GM23338 (cell line): ENCODE data around the gene ENTHD1. TPM values are rescaled to one million over a fixed set of nuclear protein-coding genes. Genes with fewer than 3 reads are reported as not detected.

Source experiments
- ATAC-seq: fragments of 200-7000 bp; cut with Tn5 transposase; 3 replicates; pipeline ENCODE4 v1.9.1; 2020
- DNase-seq: peaks from one replicate; pipeline ENCODE4 v3.0.0-alpha.2; 2015; ENCODE audit warnings: low spot score
- H2AFZ ChIP-seq: fragments of 200-600 bp; sonication (generic); 2 replicates; pipeline ENCODE4 v1.8.0; 2016; ENCODE audit warnings: antibody characterized with exemption, mild to moderate bottlenecking, moderate library complexity
- H3F3A ChIP-seq: fragments of 200-600 bp; sonication (generic); replicated peaks from 2 replicates; pipeline ENCODE4 v1.8.0; 2017; ENCODE audit warnings: antibody characterized with exemption, mixed run types, low read depth
- H3K27ac ChIP-seq: fragments of 200-600 bp; sonication (generic); 2 replicates; pipeline ENCODE4 v1.6.1; 2016; ENCODE audit warnings: low read depth
- H3K27me3 ChIP-seq: fragments of 200-600 bp; sonication (generic); 2 replicates; pipeline ENCODE4 v1.8.0; 2016; ENCODE audit warnings: mild to moderate bottlenecking, mixed run types, moderate library complexity; ENCODE audit not compliant: insufficient read depth
- H3K36me3 ChIP-seq: fragments of 200-600 bp; sonication (generic); 2 replicates; pipeline ENCODE4 v1.8.0; 2016; ENCODE audit warnings: mild to moderate bottlenecking; ENCODE audit not compliant: insufficient read depth
- H3K4me1 ChIP-seq: fragments of 200-600 bp; sonication (generic); 2 replicates; pipeline ENCODE4 v1.8.0; 2016; ENCODE audit warnings: mild to moderate bottlenecking, moderate library complexity; ENCODE audit not compliant: insufficient read depth
- H3K4me2 ChIP-seq: fragments of 200-600 bp; sonication (generic); 2 replicates; pipeline ENCODE4 v1.7.1; 2017; ENCODE audit warnings: mixed run types
- H3K4me3 ChIP-seq: fragments of 200-600 bp; sonication (generic); 2 replicates; pipeline ENCODE4 v1.6.1; 2016; ENCODE audit warnings: mixed run types
- H3K79me2 ChIP-seq: fragments of 200-600 bp; sonication (generic); replicated peaks from 2 replicates; pipeline ENCODE4 v1.8.0; 2017; ENCODE audit warnings: mild to moderate bottlenecking; ENCODE audit not compliant: insufficient read depth
- H3K9me2 ChIP-seq: fragments of 200-600 bp; sonication (generic); 2 replicates; pipeline ENCODE4 v1.8.0; 2017; ENCODE audit not compliant: insufficient read depth
- H4K20me1 ChIP-seq: fragments of 200-600 bp; sonication (generic); replicated peaks from 2 replicates; pipeline ENCODE4 v1.8.0; 2017; ENCODE audit warnings: mild to moderate bottlenecking; ENCODE audit not compliant: insufficient read depth
- H3K27ac Mint-ChIP-seq: 2 replicates; pipeline ENCODE4 v1.8.0; 2020; ENCODE audit warnings: inconsistent platforms, mild to moderate bottlenecking, moderate library complexity, mixed read lengths
- H3K27me3 Mint-ChIP-seq: 3 replicates; pipeline ENCODE4 v1.8.0; 2022; ENCODE audit warnings: low read depth, mild to moderate bottlenecking, moderate library complexity, mixed read lengths, inconsistent platforms; ENCODE audit not compliant: insufficient read depth, poor library complexity
- H3K36me3 Mint-ChIP-seq: 3 replicates; pipeline ENCODE4 v1.8.0; 2021; ENCODE audit warnings: low read depth, mild to moderate bottlenecking, inconsistent platforms, moderate library complexity, mixed read lengths
- H3K4me1 Mint-ChIP-seq: 3 replicates; pipeline ENCODE4 v1.8.0; 2020; ENCODE audit warnings: mild to moderate bottlenecking, inconsistent platforms, mixed read lengths
- H3K4me3 Mint-ChIP-seq: 3 replicates; pipeline ENCODE4 v1.8.0; 2021; ENCODE audit warnings: moderate library complexity, mild to moderate bottlenecking, inconsistent platforms, mixed read lengths
- H3K9me3 Mint-ChIP-seq: 3 replicates; pipeline ENCODE4 v1.8.0; 2020; ENCODE audit warnings: moderate library complexity, mild to moderate bottlenecking, inconsistent platforms, mixed read lengths
- CREB1 ChIP-seq: fragments of 250-450 bp; sonication (Bioruptor Pico); IDR thresholded peaks from 2 replicates; pipeline ENCODE4 v1.5.0; 2020; ENCODE audit warnings: low read depth, mild to moderate bottlenecking, moderate library complexity
- CTCF ChIP-seq, 2 experiments: fragments of 200-600 bp in 1 of 2; sonication (generic) in 1 of 2; conservative IDR thresholded peaks; 2 replicates each; pipeline versions ENCODE4 v1.5.1 to v1.6.1; 2016 to 2017; ENCODE audit warnings: antibody characterized with exemption in 2 of 2, low read depth in 2 of 2, mild to moderate bottlenecking in 2 of 2, moderate library complexity in 1 of 2
- ETS1 ChIP-seq: IDR thresholded peaks from 2 replicates; pipeline ENCODE4 v1.6.1; 2016; ENCODE audit warnings: antibody characterized with exemption
- EZH2phosphoT487 ChIP-seq: fragments of 200-600 bp; sonication (generic); IDR thresholded peaks from one replicate; pipeline ENCODE4 v1.8.1; 2018; ENCODE audit warnings: antibody characterized with exemption; ENCODE audit not compliant: unreplicated experiment
- NANOG ChIP-seq: IDR thresholded peaks from 2 replicates; pipeline ENCODE4 v1.6.1; 2016; ENCODE audit warnings: antibody characterized with exemption, borderline replicate concordance
- REST ChIP-seq: IDR thresholded peaks from one replicate; pipeline ENCODE4 v1.6.1; 2018; ENCODE audit warnings: antibody characterized with exemption; ENCODE audit not compliant: unreplicated experiment
- STAT1 ChIP-seq: IDR thresholded peaks from one replicate; pipeline ENCODE4 v1.6.1; 2016; ENCODE audit warnings: antibody characterized with exemption; ENCODE audit not compliant: unreplicated experiment
- polyA plus RNA-seq: library from polyadenylated mRNA; unstranded; fragments of >200 nt; fragmentation: Nextera tagmentation; extraction: Ambion mirVana; gene quantifications from 2 replicates; pipeline ENCODE4 v1.2.1, GENCODE V29; 2016
- total RNA-seq: library from RNA; depleted of rRNA; stranded (reverse); fragments of >200 nt; shearing (Covaris generic); gene quantifications from 2 replicates; pipeline ENCODE4 v1.2.3, GENCODE V29; 2014

ENTHD1 gene
- total and polyA plus RNA-seq, 2 experiments from 2014 or later: not detected

- no peaks in the 10 kb centered on the region for H3K27me3 Mint-ChIP-seq
- Histone ChIP-seq H2AFZ (no peak overlapping the region), H3K27ac (no peak overlapping the region), H3K4me2 (no peak overlapping the region), H3K4me1 (no peaks in the 10 kb centered on the region), H3K9me2 (no peaks in the 10 kb centered on the region), H3K4me3 (no peak overlapping the region), H3K27me3 (no peaks in the 10 kb centered on the region), H4K20me1 (no peaks in the 10 kb centered on the region), H3K79me2 (no peaks in the 10 kb centered on the region), H3F3A (no peaks in the 10 kb centered on the region), H3K36me3 (no peaks in the 10 kb centered on the region)
- H3K36me3 Mint-ChIP-seq: no peaks in the 10 kb centered on the region
- H3K4me1 Mint-ChIP-seq: no peaks in the 10 kb centered on the region
- DNase-seq (no peak), ATAC-seq (no peak)
- H3K9me3 Mint-ChIP-seq: no peaks in the 10 kb centered on the region
- TF ChIP-seq REST (no peak), EZH2phosphoT487 (no peak), CTCF (conservative IDR thresholded peaks at IDR 0.05; ENCODE audit: low read depth in 2 of 2) (no peak), NANOG (no peak)
- H3K27ac Mint-ChIP-seq: no peak overlapping the region
- no peak overlapping the region for H3K4me3 Mint-ChIP-seq
Observed at GRCh38 chr22:39845529-39845928, 48.0 kb downstream of the ENTHD1 start.

- H3K9me3 Mint-ChIP-seq: no peaks in the 10 kb centered on the region
- Histone ChIP-seq H4K20me1 (no peaks in the 10 kb centered on the region), H3K79me2 (no peaks in the 10 kb centered on the region), H3K4me3 (no peak overlapping the region), H3K36me3 (no peaks in the 10 kb centered on the region), H3F3A (no peaks in the 10 kb centered on the region), H2AFZ (no peak overlapping the region), H3K4me1 (no peaks in the 10 kb centered on the region), H3K4me2 (no peak overlapping the region), H3K9me2 (no peaks in the 10 kb centered on the region), H3K27ac (no peak overlapping the region), H3K27me3 (no peaks in the 10 kb centered on the region)
- H3K27me3 Mint-ChIP-seq: no peaks in the 10 kb centered on the region
- DNase-seq (no peak), ATAC-seq (no peak)
- H3K4me1 Mint-ChIP-seq: no peaks in the 10 kb centered on the region
- TF ChIP-seq CREB1 (CRISPR knock-in tag): no peak
- TF ChIP-seq ETS1: no peak
- no peak for TF ChIP-seq REST
- no peak for TF ChIP-seq STAT1
- H3K27ac Mint-ChIP-seq: no peak overlapping the region
- H3K36me3 Mint-ChIP-seq: no peaks in the 10 kb centered on the region
- no peak overlapping the region for H3K4me3 Mint-ChIP-seq
Observed at GRCh38 chr22:39839917-39840510, 53.5 kb downstream of the ENTHD1 start.
